Hematopoietic multipotent progenitor cell treated with erythropoietin and hydrocortisone succinate and interleukin-3 and kit ligand, for 6 days (in vitro differentiated cells): ENCODE data around the gene FARP1.

Experiments used
- DNase-seq: peaks from one replicate; pipeline ENCODE4 v3.0.0-alpha.2; 2015

FARP1 gene

DNA sequence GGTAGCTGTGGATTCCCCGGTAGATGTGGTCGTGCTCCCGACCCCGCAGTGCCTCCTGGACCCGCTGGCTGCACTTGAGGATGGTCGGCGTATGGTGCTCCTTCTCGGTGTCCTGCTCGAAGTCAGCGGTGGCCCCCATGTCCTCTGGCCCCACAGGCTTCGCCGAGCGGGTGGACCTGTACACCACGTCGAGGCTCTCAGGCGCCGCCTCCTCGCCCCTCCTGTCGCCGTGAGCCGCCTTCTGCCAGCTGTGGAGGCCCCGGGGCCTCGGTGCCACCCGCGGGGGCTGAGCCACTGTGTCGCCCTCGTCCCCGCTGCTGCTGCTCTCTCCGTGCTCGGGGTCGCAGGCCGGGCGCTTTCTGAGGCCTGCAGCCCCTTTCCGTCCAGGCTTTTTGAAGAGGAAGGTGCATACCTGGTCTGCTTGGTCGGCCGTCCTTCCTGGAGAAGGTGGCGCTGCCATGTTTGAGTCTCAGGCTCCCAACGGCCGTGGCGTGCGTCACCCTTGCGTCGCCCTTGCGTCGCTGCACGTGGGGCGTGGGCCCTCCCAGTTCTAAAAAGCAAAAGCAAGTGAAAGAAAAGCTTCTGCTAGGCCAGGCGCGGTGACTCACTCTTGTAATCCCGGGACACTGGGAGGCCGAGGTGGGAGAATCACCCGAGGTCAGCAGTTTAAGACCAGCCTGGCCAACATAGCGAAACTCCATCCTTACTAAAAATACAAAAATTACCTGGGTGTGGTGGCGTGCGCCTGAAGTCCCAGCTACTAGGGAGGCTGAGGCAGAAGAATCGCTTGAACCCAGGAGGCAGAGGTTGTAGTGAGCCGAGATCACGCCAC is 34.1 kb downstream of the FARP1 start, which contains the start of gene RNF113B:
Gene RNF113B (minus strand): TSS at position 493 of the 832 bp plus-strand sequence. CDS start 33 bp downstream, at position 460.
- no peak for DNase-seq

- no peak for DNase-seq
Measured at GRCh38 chr13:98180092-98180491, 37.2 kb downstream of the FARP1 start.

GRCh38 chr13:98181111-98181815 is 38.4 kb downstream of the FARP1 start:
- DNase-seq = no peak

GRCh38 chr13:98182153-98182552 is 39.3 kb downstream of the FARP1 start:
- no peak for DNase-seq

DNA sequence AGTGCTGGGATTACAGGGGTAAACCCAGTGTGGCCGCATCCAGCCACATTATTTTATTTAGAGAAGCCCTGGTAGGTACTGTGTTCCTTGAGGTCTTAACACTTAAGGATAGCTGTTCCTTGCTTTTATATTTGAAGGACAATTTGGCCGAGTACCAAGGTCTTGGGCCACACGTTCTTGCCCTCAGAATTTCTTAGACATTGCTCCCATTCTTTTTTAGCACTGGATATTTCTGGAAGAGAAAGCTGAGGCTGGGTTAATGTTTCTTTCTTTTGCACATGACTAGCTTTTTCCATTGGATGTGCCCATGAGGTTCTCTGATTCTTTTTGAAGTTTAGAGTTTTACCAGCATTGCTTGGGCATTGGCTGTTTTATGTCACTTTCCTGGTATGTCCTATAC is 39.7 kb downstream of the FARP1 start:
- DNase-seq = no peak

- no peak for DNase-seq
Measured at GRCh38 chr13:98184792-98185191, 41.9 kb downstream of the FARP1 start.

- DNase-seq = no peak
Measured at GRCh38 chr13:98187155-98187964, 44.5 kb downstream of the FARP1 start.

GRCh38 chr13:98187965-98188261 is 45.0 kb downstream of the FARP1 start:
- no peak for DNase-seq

GRCh38 chr13:98188544-98189166 is 45.8 kb downstream of the FARP1 start:
- DNase-seq = no peak

DNA sequence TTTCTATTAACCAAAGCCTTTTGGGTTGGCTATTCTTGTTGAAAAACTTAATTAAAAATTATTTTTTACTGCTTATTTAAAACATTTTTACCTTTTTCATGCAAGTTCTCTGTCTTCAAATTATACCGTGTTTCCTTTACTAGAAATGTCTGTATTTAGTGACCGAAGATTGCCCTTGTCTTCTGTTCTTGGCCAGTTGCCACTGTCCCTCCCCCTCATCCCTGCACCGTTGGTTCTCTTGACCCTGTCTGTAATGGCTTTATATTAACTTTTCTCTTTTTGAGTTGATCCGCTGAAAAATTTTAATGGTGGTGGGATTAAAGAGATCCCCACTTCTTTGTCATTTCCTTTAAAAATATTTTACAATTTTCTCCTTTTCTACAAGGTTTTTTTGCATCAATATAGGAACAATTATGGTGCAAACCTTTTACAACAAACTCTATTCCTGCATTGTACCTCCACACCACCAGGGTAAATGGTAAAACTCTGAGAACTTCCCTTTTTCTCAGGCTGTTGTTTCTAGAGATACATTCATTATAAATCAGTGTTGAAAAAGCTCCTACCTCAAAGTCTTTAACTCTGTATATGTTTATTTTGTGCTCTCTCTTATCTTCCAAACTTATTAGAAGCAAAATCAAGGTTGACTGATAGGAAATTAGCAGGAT is 47.1 kb downstream of the FARP1 start:
- DNase-seq = no peak

DNA sequence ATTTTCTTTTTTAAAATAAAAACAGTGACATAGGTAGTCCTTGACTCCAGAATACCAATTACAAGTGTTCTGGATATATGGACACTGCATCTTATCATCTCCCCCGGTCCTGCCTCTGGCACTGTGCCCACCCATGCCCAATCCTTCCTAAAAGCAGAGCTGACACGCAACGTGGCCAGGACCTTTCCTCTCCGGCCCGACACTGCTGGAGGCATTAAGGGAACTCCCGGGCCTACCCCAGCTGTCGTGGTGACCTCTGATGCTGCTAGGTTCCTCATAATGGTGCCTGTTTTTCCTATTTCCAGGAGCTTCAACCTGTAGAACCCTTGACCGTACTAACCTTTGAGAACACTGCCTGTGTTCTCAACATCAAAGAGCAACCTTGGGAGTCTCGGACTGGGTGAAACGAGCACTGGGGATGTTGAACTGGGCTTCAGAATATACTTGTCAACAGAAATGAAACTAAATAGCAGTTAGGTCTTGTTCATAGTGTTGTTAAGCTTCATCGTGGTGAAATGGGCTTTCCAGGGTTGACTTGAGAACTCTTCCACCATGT is 48.1 kb downstream of the FARP1 start:
- no peak for DNase-seq

DNA sequence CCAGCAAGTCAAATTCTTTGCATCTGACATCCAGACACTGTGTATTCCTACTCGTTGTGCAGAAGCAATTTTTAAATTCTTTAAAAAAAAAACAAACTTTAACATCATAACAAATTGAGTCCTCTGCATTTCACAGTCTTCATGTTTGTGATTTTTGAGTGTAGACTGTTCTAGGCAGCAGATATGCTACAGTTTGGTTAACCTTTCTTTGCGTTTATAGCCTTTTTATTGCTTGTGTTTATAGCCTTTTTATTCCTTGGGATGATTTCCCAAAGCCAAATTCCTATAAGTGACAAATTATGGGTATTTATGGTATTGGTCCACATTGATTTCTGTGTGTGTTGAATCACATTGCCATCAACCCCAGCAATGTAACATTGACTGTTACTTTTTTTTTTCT is 49.1 kb downstream of the FARP1 start:
- no peak for DNase-seq

DNA sequence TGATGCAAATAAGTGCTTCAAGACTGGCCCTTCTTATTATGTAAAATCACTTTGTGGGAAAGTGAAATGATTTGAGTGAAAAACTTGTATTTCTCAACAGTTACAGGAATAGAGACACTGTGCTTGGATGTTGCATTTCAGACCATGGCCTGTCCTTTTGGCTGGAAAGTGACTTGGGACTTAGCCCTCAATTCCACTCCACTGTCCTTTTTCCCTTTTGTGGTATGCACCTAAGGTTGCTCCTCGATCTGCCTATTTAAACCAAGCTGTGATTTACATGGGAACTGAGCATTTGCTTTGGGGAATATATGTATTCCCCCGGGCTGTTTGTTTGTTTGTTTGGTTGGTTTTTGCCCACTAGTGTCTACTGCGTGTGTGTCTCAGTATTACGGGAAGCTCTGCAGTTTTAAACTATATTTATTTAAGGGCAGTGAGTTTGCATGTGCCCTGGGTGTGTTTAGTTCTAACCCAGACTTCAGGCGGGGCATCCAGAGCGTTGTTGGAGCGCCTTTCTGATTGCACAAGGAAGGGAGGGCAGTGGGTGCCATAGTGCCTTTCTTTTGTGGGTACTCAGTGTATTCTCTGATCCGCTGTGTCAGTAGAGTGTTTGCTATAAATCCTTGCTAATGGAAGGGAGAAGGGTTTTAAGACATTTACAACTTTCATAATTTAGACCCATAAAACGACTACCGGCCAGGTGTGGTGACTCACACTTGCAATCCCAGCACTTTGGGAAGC is 52.3 kb downstream of the FARP1 start:
- DNase-seq = no peak

DNA sequence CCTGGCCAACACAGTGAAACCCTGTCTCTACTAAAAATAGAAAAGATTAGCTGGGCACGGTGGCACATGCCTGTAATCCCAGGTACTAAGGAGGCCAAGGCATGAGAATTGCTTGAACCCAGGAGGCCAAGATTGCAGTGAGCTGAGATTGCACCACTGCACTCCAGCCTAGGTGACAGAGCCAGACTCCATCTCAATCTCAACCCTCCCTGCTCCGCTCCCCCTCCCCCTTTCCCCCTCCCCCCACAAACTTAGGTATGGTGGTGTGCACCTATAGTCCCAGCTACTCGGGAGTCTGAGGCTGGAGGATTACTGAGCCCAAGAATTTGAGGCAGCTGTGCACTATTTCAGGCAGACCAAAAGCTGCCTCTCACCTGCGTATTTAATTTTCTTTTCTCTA is 55.8 kb downstream of the FARP1 start:
- DNase-seq = no peak

GRCh38 chr13:98199480-98199879 is 56.6 kb downstream of the FARP1 start:
- DNase-seq = no peak

DNA sequence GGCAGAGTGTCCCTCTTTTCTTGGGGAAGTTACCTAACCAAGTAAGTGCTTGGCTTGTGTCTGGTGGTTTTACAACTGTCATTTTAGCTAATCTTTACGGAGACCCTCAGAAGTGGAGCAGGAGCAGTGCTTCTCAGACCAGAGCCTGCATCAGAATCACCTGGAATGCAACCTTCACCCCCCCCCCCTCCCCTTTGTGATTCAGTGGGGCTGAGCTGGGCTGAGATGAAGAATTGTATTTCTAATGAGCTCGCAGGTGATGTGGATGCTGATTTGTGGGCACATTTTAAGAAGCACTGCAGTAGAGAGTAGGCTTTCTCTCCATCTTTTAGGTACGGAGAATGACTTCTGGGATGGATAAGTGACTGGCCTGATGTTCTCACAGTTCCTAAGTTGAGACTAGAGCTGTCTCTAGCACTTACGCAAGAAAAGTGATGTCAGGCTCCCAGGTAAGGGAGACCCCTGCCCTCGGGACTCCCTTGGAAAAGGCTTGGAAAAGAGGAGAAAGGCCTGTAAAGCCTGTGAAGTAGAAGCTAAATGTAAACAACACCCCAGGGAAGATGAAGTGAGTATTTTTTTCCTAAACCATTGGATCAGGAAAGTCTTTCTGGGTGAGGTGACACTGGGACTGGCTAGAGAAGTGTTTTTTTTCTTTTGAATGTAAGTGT is 57.5 kb downstream of the FARP1 start:
- no peak for DNase-seq

DNA sequence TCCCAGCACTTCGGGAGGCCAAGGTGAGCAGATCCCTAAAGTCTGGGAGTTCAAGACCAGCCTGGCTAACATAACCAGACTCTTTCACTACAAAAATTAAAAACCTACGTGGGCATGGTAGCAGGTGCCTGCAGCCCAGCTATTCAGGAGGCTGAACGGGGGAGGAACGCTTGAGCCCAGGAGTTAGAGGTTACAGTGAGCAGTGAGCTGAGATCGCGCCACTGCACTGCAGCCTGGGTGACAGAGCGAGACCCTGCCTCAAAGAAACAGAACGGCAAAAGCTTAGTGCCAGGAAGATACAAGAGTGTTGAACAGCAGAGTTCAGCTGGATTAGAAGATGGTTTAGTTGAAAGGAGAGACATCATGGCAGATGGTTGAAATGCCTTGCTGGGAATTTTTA is 58.3 kb downstream of the FARP1 start:
- DNase-seq = no peak

DNA sequence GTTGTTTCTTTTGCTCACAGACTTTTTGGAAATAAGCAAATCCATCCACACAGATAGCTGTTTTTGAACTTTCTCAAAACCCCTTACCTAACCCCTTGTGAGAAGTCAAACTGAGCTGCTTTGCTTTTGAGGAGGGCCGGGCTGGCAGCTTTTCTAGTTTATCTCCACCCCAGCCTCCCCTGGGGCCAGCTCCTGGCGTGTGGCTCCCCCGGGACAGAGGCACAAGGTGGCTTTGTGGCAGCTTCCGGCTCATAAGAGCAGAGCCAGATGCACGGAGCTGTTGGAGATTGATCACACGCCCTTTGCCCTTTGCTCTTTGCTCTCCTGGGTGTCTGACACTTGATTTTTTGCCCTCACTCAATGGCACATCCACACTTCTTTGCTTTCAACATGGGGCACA is 59.1 kb downstream of the FARP1 start:
- DNase-seq = no peak

DNA sequence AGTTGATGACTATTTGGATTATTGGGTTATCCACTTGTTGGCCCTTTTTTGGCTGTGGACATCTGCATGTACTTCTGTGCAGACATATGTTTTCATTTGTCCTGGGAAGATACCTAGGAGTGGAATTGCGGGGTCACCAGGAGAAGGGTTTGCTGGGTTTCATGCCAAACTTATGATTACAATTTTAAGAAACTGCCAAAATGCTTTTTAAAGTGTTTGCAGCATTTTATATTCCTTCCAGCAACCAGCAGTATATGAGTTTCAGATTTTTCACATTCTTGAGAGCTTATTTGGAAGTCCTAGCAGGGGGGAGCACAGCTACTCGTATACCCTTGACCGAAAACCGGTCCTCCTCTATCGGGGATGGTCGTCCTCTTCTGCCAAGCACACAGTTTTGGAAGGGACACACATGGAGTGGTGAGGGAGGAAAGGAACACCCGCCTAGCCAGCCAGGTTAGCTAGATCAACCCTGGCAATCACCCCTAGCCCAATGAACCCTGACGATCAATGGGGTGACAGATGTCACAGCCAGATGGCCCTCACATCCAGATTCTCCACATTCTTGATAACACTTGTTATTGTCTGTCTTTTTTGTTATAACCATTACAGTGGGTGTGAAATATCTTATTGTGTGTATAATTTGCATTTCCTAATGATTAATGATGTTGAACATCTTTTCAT is 60.9 kb downstream of the FARP1 start:
- no peak for DNase-seq

GRCh38 chr13:98204546-98204945 is 61.7 kb downstream of the FARP1 start:
- no peak for DNase-seq
